Peyer's patch (tissue), 4 donors: ENCODE results near the gene YOD1.

Experiments used
- POLR2A ChIP-seq, 2 donors: fragments of 450-650 bp; IDR thresholded peaks; one replicate each; pipeline ENCODE4 v1.5.1; 2017; ENCODE audit warnings: antibody characterized with exemption in 2 of 2, mild to moderate bottlenecking in 2 of 2, moderate library complexity in 2 of 2
- TF ChIP-seq, protein P1 (sequence below), 6 experiments: fragments of 450-650 bp in 4 of 6; fragments of 200-600 bp in 2 of 6; sonication (generic) in 1 of 6; IDR thresholded peaks; one replicate each; pipeline ENCODE4 v1.5.1; 2017 to 2019; ENCODE audit warnings: antibody characterized with exemption in 6 of 6, mild to moderate bottlenecking in 3 of 6, moderate library complexity in 1 of 6

DNA sequence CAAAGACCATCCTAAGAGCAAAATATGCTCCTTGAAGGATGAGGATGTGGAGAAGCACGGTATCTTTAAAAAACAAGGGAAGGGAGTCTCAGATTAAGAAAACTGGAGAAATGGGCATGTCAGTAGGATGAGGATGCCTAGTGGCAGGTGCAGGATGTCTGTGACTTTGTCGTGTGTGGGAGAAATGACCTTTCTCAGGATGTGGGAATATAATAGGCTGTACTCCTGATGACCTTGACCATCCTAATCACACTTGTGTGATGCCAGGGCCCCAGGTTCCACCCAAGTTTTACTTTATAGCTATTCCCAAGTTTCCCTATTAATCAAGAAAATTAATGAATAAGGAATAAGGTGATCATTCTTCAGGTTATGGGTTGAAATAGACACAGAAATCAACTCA, 31.3 kb downstream of the YOD1 start:
- TF ChIP-seq, protein P1, sequence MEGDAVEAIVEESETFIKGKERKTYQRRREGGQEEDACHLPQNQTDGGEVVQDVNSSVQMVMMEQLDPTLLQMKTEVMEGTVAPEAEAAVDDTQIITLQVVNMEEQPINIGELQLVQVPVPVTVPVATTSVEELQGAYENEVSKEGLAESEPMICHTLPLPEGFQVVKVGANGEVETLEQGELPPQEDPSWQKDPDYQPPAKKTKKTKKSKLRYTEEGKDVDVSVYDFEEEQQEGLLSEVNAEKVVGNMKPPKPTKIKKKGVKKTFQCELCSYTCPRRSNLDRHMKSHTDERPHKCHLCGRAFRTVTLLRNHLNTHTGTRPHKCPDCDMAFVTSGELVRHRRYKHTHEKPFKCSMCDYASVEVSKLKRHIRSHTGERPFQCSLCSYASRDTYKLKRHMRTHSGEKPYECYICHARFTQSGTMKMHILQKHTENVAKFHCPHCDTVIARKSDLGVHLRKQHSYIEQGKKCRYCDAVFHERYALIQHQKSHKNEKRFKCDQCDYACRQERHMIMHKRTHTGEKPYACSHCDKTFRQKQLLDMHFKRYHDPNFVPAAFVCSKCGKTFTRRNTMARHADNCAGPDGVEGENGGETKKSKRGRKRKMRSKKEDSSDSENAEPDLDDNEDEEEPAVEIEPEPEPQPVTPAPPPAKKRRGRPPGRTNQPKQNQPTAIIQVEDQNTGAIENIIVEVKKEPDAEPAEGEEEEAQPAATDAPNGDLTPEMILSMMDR (IDR thresholded peaks at IDR 0.05): no peak
- TF ChIP-seq POLR2A (IDR thresholded peaks at IDR 0.05): no peak
